ENCODE results near the gene COPS4.

COPS4 gene

DNA sequence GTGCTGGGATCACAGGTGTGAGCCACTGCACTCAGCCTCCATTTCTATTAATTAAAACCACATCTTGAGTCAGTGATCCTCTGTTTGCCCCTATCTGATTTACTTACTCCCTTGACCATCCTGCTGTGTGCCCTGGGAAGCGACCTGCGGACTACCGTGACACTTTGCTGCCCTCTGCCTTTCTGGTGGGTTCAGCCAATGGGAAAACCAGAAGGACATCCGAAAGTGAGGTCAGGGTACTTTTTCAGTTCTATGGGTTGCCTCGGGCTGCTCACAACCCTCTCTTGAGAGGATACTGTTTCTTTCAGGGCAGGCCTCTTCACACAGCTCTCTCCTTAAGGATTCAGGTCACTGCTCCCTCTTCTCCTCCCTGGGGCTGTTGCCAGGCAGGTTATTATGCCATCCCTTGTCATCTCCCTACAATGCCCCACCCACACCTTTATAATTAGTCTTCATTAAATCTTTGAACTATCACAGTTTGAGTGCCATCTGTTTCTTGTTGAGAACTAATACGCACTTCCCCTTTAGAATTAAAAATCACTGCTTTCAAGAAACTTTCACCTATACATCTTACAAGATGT, 58.2 kb downstream of the COPS4 start:
- no peak for TF ChIP-seq FOXP2 (optimal IDR thresholded peaks at IDR 0.05; ENCODE audit: borderline replicate concordance, extremely low read depth, extremely low read length, insufficient read depth)
- TF ChIP-seq SIN3A (IDR thresholded peaks at IDR 0.05; ENCODE audit: borderline replicate concordance, insufficient read depth, low read length), result no peak
- no peak for TF ChIP-seq REST (IDR thresholded peaks at IDR 0.05; ENCODE audit: insufficient read depth in 1 of 2, low read depth in 2 of 2, low read length in 2 of 2)
- no peak for TF ChIP-seq TAF1 (IDR thresholded peaks at IDR 0.05; ENCODE audit: borderline replicate concordance, insufficient read depth, low read length)
- no peak for TF ChIP-seq POLR2AphosphoS5 (IDR thresholded peaks at IDR 0.05; ENCODE audit: low read depth, low read length)

DNA sequence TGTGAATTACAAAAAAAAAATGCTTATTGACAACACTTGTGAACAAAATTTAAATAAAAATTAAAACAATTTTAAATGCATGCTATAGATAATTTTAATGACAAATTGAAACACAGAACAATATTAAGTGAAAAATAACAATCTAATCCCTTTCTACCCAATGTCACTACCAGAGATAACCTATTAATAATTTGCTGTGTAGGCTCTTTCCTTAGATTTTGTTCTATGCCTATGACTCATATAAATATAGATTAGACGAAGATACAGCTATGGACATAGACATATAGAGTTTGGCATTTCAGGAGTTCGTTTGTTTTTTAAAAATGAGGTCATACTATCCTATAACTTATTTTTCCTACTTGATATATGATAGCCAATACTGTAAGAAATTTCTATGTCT, 61.4 kb downstream of the COPS4 start:
- no peak for TF ChIP-seq POLR2AphosphoS5 (IDR thresholded peaks at IDR 0.05; ENCODE audit: low read depth, low read length)
- no peak for TF ChIP-seq SIN3A (IDR thresholded peaks at IDR 0.05; ENCODE audit: borderline replicate concordance, insufficient read depth, low read length)
- no peak for TF ChIP-seq TAF1 (IDR thresholded peaks at IDR 0.05; ENCODE audit: borderline replicate concordance, insufficient read depth, low read length)
- TF ChIP-seq FOXP2 (optimal IDR thresholded peaks at IDR 0.05; ENCODE audit: borderline replicate concordance, extremely low read depth, extremely low read length, insufficient read depth), result no peak
- TF ChIP-seq REST (IDR thresholded peaks at IDR 0.05; ENCODE audit: insufficient read depth in 1 of 2, low read depth in 2 of 2, low read length in 2 of 2), result no peak

GRCh38 chr4:83104991-83105390, 70.0 kb downstream of the COPS4 start:
- TF ChIP-seq SIN3A (IDR thresholded peaks at IDR 0.05; ENCODE audit: borderline replicate concordance, insufficient read depth, low read length) (no peak), POLR2AphosphoS5 (IDR thresholded peaks at IDR 0.05; ENCODE audit: low read depth, low read length) (no peak), FOXP2 (optimal IDR thresholded peaks at IDR 0.05; ENCODE audit: borderline replicate concordance, extremely low read depth, extremely low read length, insufficient read depth) (no peak), TAF1 (IDR thresholded peaks at IDR 0.05; ENCODE audit: borderline replicate concordance, insufficient read depth, low read length) (no peak), REST (IDR thresholded peaks at IDR 0.05; ENCODE audit: insufficient read depth in 1 of 2, low read depth in 2 of 2, low read length in 2 of 2) (no peak)

- TF ChIP-seq POLR2AphosphoS5 (IDR thresholded peaks at IDR 0.05; ENCODE audit: low read depth, low read length), result no peak
- TF ChIP-seq TAF1 (IDR thresholded peaks at IDR 0.05; ENCODE audit: borderline replicate concordance, insufficient read depth, low read length), result no peak
These were observed 72.6 kb downstream of the COPS4 start for GRCh38 chr4:83107631-83108030.

GRCh38 chr4:83108101-83108861, 73.3 kb downstream of the COPS4 start:
- TF ChIP-seq FOXP2 (optimal IDR thresholded peaks at IDR 0.05; ENCODE audit: borderline replicate concordance, extremely low read depth, extremely low read length, insufficient read depth) (no peak), POLR2AphosphoS5 (IDR thresholded peaks at IDR 0.05; ENCODE audit: low read depth, low read length) (no peak), REST (IDR thresholded peaks at IDR 0.05; ENCODE audit: insufficient read depth in 1 of 2, low read depth in 2 of 2, low read length in 2 of 2) (no peak), TAF1 (IDR thresholded peaks at IDR 0.05; ENCODE audit: borderline replicate concordance, insufficient read depth, low read length) (no peak), SIN3A (IDR thresholded peaks at IDR 0.05; ENCODE audit: borderline replicate concordance, insufficient read depth, low read length) (no peak)
